M059J (cell line): Measurements from ENCODE around the gene ABLIM1. TPM values are rescaled to one million over a fixed set of nuclear protein-coding genes. Genes with fewer than 3 reads are reported as not detected.

Experiments
- DNase-seq: peaks from one replicate; pipeline ENCODE4 v3.0.0-alpha.2; 2012; ENCODE audit warnings: low read depth
- total RNA-seq: library from RNA; depleted of rRNA; stranded (reverse); fragments of >200 nt; shearing (Covaris generic); gene quantifications from 2 replicates; pipeline ENCODE4 v1.2.3, GENCODE V29; 2014

Gene ABLIM1
- total RNA-seq, 1 experiment from 2014 or later, result 5.8 TPM

DNA sequence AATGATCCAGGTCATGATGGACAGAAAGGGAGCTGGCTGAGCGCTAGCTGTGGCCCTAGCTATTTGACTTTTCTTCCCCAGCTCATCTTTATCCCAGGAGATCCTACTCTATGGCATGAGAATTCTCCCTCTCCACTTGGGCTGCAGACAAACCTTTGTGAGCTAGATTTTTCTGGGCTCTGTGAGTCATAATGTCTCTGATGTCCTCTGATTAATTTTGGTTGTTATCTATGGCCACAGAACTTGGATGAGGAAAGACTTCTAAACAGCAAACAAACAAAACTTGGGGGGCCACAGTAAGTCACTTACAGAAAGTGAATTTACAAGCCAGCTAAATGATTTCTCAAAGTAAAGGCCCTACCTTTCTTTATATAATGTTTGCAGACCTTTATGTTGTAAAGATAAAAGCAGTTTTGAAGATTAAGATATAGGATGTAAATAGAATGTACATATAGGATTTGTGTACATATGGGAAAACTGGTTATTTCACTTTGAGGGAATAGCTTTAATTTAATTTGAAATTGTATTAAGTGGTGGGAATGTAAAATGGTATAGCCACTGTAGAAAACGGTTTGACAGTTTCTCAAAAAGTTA is 10.4 kb downstream of the ABLIM1 start:
- peak; percentile 69 for DNase-seq

- DNase-seq, result no peak
Measured at GRCh38 chr10:114646426-114646825, 11.6 kb downstream of the ABLIM1 start.

GRCh38 chr10:114645706-114646105 is 12.4 kb downstream of the ABLIM1 start:
- DNase-seq, result no peak

DNA sequence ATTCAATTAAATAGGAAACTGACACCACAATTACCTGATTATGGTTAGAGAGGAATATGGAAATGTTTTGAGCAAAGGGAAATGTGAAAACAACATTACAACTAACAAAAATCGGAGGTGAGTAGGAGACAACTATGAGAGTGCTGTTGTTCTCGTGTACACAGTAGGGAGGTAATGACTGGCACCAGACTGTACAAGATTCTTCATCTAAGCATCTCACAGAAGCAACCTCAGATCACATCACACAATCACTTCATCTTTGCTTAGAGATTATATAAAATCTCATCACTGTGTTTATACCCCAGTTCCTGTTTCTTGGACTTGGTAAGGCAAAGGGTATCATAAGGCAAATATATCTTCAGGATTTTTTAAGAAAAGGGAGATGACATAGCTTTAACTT is 14.9 kb downstream of the ABLIM1 start:
- DNase-seq, result no peak

GRCh38 chr10:114642729-114643128 is 15.3 kb downstream of the ABLIM1 start:
- DNase-seq, result no peak

DNA sequence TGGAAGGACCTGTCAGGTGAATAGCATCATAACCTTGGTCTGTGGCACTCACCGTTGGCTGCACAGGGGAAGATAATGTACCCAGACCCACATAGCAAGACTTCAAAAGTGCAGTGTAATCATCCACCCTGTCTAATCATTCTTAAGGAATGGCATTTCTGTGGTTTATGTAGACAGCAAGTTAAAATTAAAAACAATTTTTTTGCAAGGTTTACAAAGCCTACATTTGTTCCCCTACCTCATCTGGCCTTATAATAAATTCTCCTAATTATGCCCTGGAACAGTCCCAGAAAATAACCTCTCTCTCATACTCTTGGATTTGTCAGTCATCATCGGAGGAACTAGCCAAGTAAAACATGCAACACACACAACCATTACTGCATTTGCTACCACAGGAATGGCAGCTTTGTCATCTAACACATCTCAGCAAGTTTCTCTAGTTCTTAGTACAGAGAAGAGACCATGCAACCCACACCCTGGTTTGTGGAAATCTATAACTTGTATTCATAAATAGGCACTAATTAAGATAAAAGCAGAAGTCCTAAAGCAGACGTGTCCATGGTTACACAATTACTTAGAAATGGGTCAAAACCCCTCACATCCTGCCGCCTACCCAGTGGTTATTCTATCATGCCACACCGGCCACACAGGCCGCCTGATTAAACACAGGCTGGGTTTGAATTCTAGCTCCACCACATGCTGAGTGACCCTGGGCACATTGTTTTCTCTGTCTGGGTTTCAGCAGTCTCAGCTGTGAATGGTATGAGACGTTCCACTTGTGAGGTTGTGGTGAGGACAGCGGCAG is 19.1 kb downstream of the ABLIM1 start:
- DNase-seq, result peak; percentile 95

DNA sequence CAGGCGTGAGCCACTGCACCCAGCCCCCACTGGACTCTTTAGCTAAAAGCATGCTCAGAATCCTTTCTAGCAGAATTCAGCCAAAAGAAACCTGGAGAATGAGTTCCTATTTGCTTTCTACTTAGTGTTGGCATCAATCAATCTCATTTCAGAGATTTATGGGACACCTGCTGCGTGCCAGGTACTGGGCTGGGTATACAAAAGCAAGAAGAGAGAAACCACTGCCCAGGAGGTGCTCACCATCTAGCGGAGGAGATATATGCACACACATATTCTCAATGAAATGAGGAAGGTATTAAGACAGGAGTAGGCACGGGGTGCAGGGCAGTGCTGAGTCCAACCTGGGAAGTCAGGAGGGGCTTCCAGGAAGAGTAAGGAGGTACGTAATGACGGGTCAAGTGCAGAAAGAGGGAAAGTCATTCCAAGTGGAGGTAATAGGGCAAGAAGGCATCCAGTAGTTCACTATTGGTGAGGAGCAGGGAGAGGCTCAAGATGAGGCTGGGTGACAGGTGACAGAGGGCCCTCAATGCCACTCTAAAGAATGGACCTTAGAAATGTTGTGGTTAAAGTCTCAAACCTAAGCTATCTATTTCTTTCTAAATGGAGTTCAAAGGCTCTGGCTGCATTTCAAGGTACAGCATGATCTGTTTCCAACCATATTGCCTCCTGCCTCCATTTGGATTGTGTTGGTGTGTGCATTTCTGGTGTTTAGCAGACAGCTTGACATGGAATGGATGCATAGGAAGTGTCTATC is 22.1 kb downstream of the ABLIM1 start:
- DNase-seq, result no peak

GRCh38 chr10:114635101-114635500 is 23.0 kb downstream of the ABLIM1 start:
- peak; percentile 65 for DNase-seq

- peak; percentile 98 for DNase-seq
Measured at GRCh38 chr10:114634609-114634979, 23.5 kb downstream of the ABLIM1 start.

DNA sequence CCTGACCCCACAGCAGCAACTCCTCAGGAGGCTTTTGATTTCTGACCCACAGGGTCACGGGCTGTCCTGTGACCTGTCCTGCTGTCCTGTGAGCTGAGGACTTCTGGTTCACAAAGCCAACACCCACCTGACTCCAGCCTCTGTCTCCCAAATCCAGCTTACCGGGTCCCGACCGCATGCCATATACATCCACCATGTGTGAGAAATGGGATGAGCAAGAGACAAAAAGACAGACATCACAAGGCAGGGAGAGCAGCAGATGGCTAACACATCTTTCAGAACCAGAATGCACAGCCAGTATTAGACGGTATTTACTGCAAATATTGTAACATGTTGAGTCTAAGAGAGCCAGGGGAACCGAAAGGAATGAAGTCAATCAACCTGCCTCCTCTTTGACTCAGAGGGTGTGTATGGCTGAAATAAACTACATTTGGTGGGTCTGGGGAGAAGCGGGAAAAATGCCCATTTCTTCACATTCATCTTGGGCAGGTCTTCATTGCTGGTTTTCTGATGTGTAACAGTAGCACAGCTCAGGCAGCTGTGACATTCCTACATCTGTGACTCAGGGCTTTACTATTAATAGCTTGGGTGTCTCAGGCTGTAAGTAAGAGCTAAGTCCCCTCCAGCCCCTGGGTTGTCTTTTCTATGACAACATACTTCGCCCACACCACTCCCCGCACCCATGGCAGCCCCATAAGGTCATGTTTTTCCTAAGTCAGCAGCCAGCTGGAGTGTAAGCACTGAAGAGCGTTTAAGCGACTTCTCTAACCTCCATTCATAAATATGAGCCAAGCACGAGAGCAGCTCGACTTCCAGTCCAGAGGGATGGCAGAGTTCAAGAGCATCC is 25.0 kb downstream of the ABLIM1 start:
- peak; percentile 94 for DNase-seq

GRCh38 chr10:114631666-114632417 is 26.2 kb downstream of the ABLIM1 start:
- peak; percentile 38 for DNase-seq

- DNase-seq, result no peak
Measured at GRCh38 chr10:114631090-114631665, 26.9 kb downstream of the ABLIM1 start.

GRCh38 chr10:114629824-114630730 is 28.0 kb downstream of the ABLIM1 start:
- peak; percentile 32 for DNase-seq

- DNase-seq, result no peak
Measured at GRCh38 chr10:114629083-114629823, 28.8 kb downstream of the ABLIM1 start.

- no peak for DNase-seq
Measured at GRCh38 chr10:114628106-114628505, 30.0 kb downstream of the ABLIM1 start.

DNA sequence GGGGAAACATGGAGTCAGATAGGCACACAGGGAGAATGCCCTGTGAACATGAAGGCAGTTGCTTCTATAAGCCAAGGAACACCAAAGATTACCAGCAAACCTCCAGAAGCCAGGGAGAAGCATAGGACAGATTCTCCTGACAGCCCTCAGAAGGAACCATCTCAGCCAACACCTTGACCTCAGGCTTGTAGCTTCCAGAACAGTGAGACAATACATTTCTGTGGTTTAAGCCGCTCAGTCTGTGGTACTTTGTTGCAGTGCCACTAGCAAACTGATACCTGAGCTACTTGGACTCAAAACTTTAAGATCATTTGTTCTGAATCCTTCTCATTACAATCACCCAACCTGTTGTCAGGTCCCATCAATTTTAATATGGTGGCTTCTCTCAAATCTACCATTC is 31.2 kb downstream of the ABLIM1 start:
- DNase-seq, result peak; percentile 83

- peak; percentile 57 for DNase-seq
Measured at GRCh38 chr10:114624951-114625780, 32.9 kb downstream of the ABLIM1 start.

DNA sequence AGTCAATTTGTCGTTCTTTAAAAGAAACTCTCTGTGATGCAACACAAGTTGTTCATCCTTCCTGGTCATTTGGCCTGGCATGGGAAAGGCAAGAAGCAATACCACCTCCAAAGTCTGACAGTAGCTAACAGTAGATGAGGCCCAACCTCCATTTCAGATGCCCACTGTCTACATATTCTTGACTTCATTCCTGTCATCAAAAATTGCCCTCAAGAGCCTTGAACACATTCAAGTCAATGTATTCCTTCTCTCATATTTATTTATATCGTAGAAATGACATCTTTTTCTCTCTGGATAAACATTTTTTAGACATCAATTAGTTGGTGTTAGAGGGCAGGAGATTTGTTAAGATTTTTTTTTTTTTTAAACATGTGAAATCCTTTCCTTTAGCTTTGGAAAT is 33.7 kb downstream of the ABLIM1 start:
- no peak for DNase-seq
